Lower leg skin (tissue), 3 donors: Measurements from ENCODE around the gene RNF141.

Experiments used
- CTCF ChIP-seq, 3 donors: fragments of 450-650 bp; IDR thresholded peaks; one replicate each; pipeline ENCODE4 v1.5.1; 2016; ENCODE audit warnings: antibody characterized with exemption in 3 of 3, mild to moderate bottlenecking in 3 of 3, moderate library complexity in 2 of 3
- POLR2A ChIP-seq, 2 donors: fragments of 450-650 bp; IDR thresholded peaks; one replicate each; pipeline ENCODE4 v1.6.1; 2016 to 2017; ENCODE audit warnings: antibody characterized with exemption in 2 of 2, mild to moderate bottlenecking in 1 of 2, moderate library complexity in 1 of 2

GRCh38 chr11:10480026-10480425 lies 61.0 kb downstream of the RNF141 start:
- TF ChIP-seq CTCF (IDR thresholded peaks at IDR 0.05) (no peak), POLR2A (IDR thresholded peaks at IDR 0.05) (no peak)
